Naive thymus-derived CD4-positive, alpha-beta T cell (primary cell): ENCODE measurements around the gene C4orf50. TPM values are rescaled to one million over a fixed set of nuclear protein-coding genes. Genes with fewer than 3 reads are reported as not detected.

ENCODE experiments used
- ATAC-seq: fragments of 150-1000 bp; cut with Tn5 transposase; 2 replicates; pipeline ENCODE4 v1.10.0; 2021; ENCODE audit warnings: mild to moderate bottlenecking, moderate library complexity
- CTCF ChIA-PET: fragments of 350-600 bp; sonication (Branson Sonifier 250); formaldehyde crosslinking; loops from one replicate; lab custom pipeline; 2021; ENCODE audit warnings: antibody characterized with exemption; lab: Charles Lee
- POLR2A ChIA-PET: fragments of 350-600 bp; sonication (Branson Sonifier 250); formaldehyde crosslinking; loops from one replicate; lab custom pipeline; 2021; ENCODE audit warnings: antibody characterized with exemption, inconsistent platforms; lab: Charles Lee
- DNase-seq, 9 donors: peaks; one replicate each; pipeline versions ENCODE4 v3.0.0 to v3.0.0-alpha.2; 2020 to 2022; ENCODE audit warnings: mixed read lengths in 1 of 9
- H3K27ac ChIP-seq: one replicate; pipeline ENCODE4 v1.7.0; 2013; ENCODE audit warnings: mild to moderate bottlenecking, low read depth, low read length, moderate library complexity
- H3K27me3 ChIP-seq, 2 donors: one replicate each; pipeline ENCODE4 v1.7.0; 2013; ENCODE audit warnings: low read length in 2 of 2, mild to moderate bottlenecking in 2 of 2, moderate library complexity in 2 of 2; ENCODE audit not compliant: control insufficient read depth in 2 of 2, insufficient read depth in 2 of 2
- H3K36me3 ChIP-seq, 3 experiments: 1 replicate in 2 of 3; 2 replicates in 1 of 3; pipeline ENCODE4 v1.7.0; 2013; ENCODE audit warnings: low read length in 3 of 3, mild to moderate bottlenecking in 3 of 3, moderate library complexity in 1 of 3; ENCODE audit not compliant: insufficient read depth in 3 of 3, control insufficient read depth in 2 of 3
- H3K4me1 ChIP-seq, 2 donors: one replicate each; pipeline ENCODE4 v1.7.0; 2013; ENCODE audit warnings: low read length in 2 of 2, mild to moderate bottlenecking in 2 of 2, moderate library complexity in 1 of 2; ENCODE audit not compliant: control insufficient read depth in 2 of 2, insufficient read depth in 2 of 2
- H3K4me3 ChIP-seq: 2 replicates; pipeline ENCODE4 v1.7.0; 2013; ENCODE audit warnings: mild to moderate bottlenecking, low read length
- H3K9me3 ChIP-seq, 3 experiments: 1 replicate in 2 of 3; 2 replicates in 1 of 3; pipeline ENCODE4 v1.7.0; 2013; ENCODE audit warnings: low read length in 3 of 3; ENCODE audit not compliant: control insufficient read depth in 2 of 3
- H3K27ac Mint-ChIP-seq, 9 donors: one replicate each; pipeline ENCODE4 v1.8.0; 2020 to 2022; ENCODE audit warnings: mixed read lengths in 9 of 9, mild to moderate bottlenecking in 8 of 9, moderate library complexity in 5 of 9, inconsistent platforms in 2 of 9
- H3K27me3 Mint-ChIP-seq, 5 donors: one replicate each; pipeline ENCODE4 v1.8.0; 2021 to 2022; ENCODE audit warnings: mixed read lengths in 5 of 5, mild to moderate bottlenecking in 1 of 5
- H3K36me3 Mint-ChIP-seq, 5 donors: one replicate each; pipeline ENCODE4 v1.8.0; 2020 to 2022; ENCODE audit warnings: mixed read lengths in 5 of 5, mild to moderate bottlenecking in 3 of 5, inconsistent platforms in 1 of 5
- H3K4me1 Mint-ChIP-seq, 7 donors: one replicate each; pipeline ENCODE4 v1.8.0; 2020 to 2022; ENCODE audit warnings: mixed read lengths in 7 of 7, mild to moderate bottlenecking in 3 of 7, inconsistent platforms in 1 of 7
- H3K4me3 Mint-ChIP-seq, 10 donors: one replicate each; pipeline ENCODE4 v1.8.0; 2020 to 2022; ENCODE audit warnings: mild to moderate bottlenecking in 10 of 10, mixed read lengths in 10 of 10, moderate library complexity in 6 of 10, inconsistent platforms in 2 of 10
- H3K9me3 Mint-ChIP-seq, 11 donors: one replicate each; pipeline ENCODE4 v1.8.0; 2020 to 2022; ENCODE audit warnings: mixed read lengths in 11 of 11, mild to moderate bottlenecking in 4 of 11, inconsistent platforms in 1 of 11, moderate library complexity in 1 of 11
- intact Hi-C, 2 donors: fragments of 100-400 bp; cut with micrococcal nuclease; formaldehyde crosslinking; loops; one replicate each; pipeline ENCODE4 v1.15.1; 2023
- polyA plus RNA-seq, 2 donors: library from polyadenylated mRNA; unstranded; fragments of 300-500 nt; fragmentation: Illumina TruSeq; gene quantifications; one replicate each; pipeline ENCODE4 v1.2.3, GENCODE V29; 2021
- total RNA-seq, 6 experiments: library from RNA in 5 of 6; stranded (reverse) in 5 of 6; gene quantifications; 1 replicate in 5 of 6; 2 replicates in 1 of 6; pipeline ENCODE4 v1.2.3 and lab custom pipeline; 2021 to 2026

The C4orf50 gene
- total and polyA plus RNA-seq, 7 experiments from 2014 or later, result 0.08 to 0.87 (median 0.54) TPM; not detected in 4

GRCh38 chr4:5940470-5941203 is 77.6 kb downstream of the C4orf50 start:
- H3K36me3 ChIP-seq, result no peaks in the 10 kb centered on the region
- no peaks in the 10 kb centered on the region for H3K4me1 ChIP-seq
- ATAC-seq (no peak), DNase-seq (no peak)
- H3K27ac ChIP-seq, result no peak overlapping the region
- POLR2A ChIA-PET, result no interaction called here
- Mint-ChIP-seq H3K4me1 (peaks cover 0 to 13% (median 0%) of the 10 kb centered on the region in 7 donors), H3K9me3 (peaks cover 0 to 6% (median 3%) of the 10 kb centered on the region in 11 donors), H3K27me3 (peaks cover 0 to 11% (median 7%) of the 10 kb centered on the region in 5 donors), H3K27ac (no peak overlapping the region), H3K4me3 (no peak overlapping the region), H3K36me3 (no peaks in the 10 kb centered on the region)
- CTCF ChIA-PET, result no interaction called here
- no peaks in the 10 kb centered on the region for H3K9me3 ChIP-seq
- H3K27me3 ChIP-seq, result no peaks in the 10 kb centered on the region
- intact Hi-C loops, result no loop called here
- no peak overlapping the region for H3K4me3 ChIP-seq

DNA sequence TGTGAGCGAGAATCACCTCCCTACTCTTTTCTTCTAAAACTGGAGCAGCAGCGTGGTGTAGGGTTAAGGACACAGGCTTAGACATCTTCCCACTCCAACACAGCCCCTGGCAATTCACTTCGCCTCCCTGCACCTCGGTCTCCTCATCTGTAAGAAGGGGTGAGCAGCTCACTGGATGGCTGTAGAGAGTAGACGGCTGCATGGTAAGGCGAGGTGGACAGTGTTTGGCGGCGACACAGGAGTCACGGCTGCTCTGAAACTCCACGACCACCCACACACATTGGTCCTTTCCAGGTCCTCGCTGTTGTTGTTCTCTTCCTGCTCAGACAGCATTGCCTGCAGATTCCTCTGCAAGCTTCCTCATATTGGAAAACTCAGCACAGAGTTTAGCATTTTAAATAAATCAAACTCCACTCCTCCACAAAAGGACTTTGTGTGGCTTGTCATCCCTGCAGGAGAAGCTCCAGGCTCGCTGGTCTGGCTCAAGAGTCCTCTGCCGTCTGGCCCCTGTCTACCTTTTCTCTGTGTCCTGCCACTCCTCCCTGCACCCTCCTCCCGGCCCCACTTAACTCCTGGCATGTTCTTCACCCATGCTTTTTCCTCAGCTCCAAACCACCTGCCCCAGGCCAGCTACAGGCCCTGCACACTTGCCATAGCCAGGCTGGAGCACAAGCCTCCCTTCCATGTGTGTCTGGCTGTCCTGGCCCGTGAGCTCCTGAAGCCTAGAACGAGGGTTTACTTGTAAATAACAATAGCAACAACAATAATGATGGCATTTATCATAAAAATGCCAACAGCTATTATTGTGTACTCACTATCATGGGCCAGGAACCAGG is 84.0 kb downstream of the C4orf50 start:
- Histone ChIP-seq H3K9me3 (no peaks in the 10 kb centered on the region), H3K4me3 (no peak overlapping the region), H3K4me1 (no peaks in the 10 kb centered on the region), H3K36me3 (no peaks in the 10 kb centered on the region), H3K27ac (no peak overlapping the region), H3K27me3 (no peaks in the 10 kb centered on the region)
- ChIA-PET POLR2A (no interaction called here), CTCF (no interaction called here)
- intact Hi-C loops, result no loop called here
- Mint-ChIP-seq H3K27ac (no peak overlapping the region), H3K36me3 (no peaks in the 10 kb centered on the region), H3K27me3 (peaks cover 2 to 24% (median 14%) of the 10 kb centered on the region in 5 donors), H3K4me1 (peaks cover 0 to 4% (median 0%) of the 10 kb centered on the region in 7 donors), H3K4me3 (no peak overlapping the region), H3K9me3 (peaks cover 0 to 5% (median 0%) of the 10 kb centered on the region in 11 donors)
- DNase-seq, result no peak
- ATAC-seq, result no peak

- Mint-ChIP-seq H3K4me1 (peaks cover 0 to 4% (median 0%) of the 10 kb centered on the region in 7 donors), H3K9me3 (peaks cover 0 to 5% (median 0%) of the 10 kb centered on the region in 11 donors), H3K27ac (no peak overlapping the region), H3K4me3 (no peak overlapping the region), H3K27me3 (peaks cover 2 to 26% (median 14%) of the 10 kb centered on the region in 5 donors), H3K36me3 (no peaks in the 10 kb centered on the region)
- no peak overlapping the region for H3K27ac ChIP-seq
- H3K9me3 ChIP-seq, result no peaks in the 10 kb centered on the region
- intact Hi-C loops, result no loop called here
- no peak for DNase-seq
- ChIA-PET CTCF (no interaction called here), POLR2A (no interaction called here)
- ATAC-seq, result no peak
- no peak overlapping the region for H3K4me3 ChIP-seq
- no peaks in the 10 kb centered on the region for H3K36me3 ChIP-seq
- H3K4me1 ChIP-seq, result no peaks in the 10 kb centered on the region
- no peaks in the 10 kb centered on the region for H3K27me3 ChIP-seq
Measured at GRCh38 chr4:5933116-5933515, 85.1 kb downstream of the C4orf50 start.

DNA sequence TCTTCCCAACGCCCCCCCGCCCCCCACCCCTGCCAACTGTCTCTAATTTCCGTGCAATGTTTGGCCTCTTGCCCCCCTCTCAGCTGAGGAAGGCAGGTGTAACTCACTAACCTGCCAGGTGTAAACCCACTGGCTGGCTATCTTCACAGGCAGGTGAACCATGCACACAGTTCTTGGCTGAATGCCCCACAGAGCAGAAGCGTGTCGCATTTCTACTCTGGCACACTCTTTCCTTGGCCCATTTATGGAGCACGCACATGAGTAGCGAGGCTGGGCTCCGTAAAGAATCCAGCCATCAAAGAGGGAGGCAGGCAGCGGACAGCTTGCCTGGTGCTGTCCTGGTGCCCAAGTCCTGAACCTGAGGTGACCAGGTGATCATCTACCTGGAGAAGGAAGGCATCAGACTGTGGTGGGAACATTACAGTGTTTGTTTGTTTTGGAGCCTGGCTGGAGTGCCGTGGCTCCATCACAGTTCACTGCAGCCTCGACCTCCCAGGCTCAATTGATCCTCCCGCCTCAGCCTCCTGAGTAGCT is 86.1 kb downstream of the C4orf50 start:
- no peaks in the 10 kb centered on the region for H3K4me1 ChIP-seq
- intact Hi-C loops, result no loop called here
- ChIA-PET POLR2A (no interaction called here), CTCF (no interaction called here)
- Mint-ChIP-seq H3K4me3 (no peak overlapping the region), H3K36me3 (no peaks in the 10 kb centered on the region), H3K4me1 (peaks cover 0 to 5% (median 0%) of the 10 kb centered on the region in 7 donors), H3K27ac (peak overlapping the region in 1 of 9 donors; percentile 42), H3K9me3 (peaks cover 0 to 8% (median 0%) of the 10 kb centered on the region in 11 donors), H3K27me3 (peaks cover 2 to 31% (median 17%) of the 10 kb centered on the region in 5 donors)
- H3K27me3 ChIP-seq, result no peaks in the 10 kb centered on the region
- DNase-seq (no peak), ATAC-seq (no peak)
- H3K36me3 ChIP-seq, result no peaks in the 10 kb centered on the region
- peaks cover 0 to 2% (median 0%) of the 10 kb centered on the region in 3 experiments for H3K9me3 ChIP-seq
- H3K27ac ChIP-seq, result no peak overlapping the region
- no peak overlapping the region for H3K4me3 ChIP-seq

GRCh38 chr4:5931526-5931925 is 86.7 kb downstream of the C4orf50 start:
- no peak for DNase-seq
- Histone ChIP-seq H3K4me1 (no peaks in the 10 kb centered on the region), H3K27me3 (no peaks in the 10 kb centered on the region), H3K4me3 (no peak overlapping the region), H3K27ac (no peak overlapping the region), H3K36me3 (no peaks in the 10 kb centered on the region), H3K9me3 (peaks cover 0 to 3% (median 0%) of the 10 kb centered on the region in 3 experiments)
- no peak for ATAC-seq
- Mint-ChIP-seq H3K27me3 (peaks cover 2 to 31% (median 17%) of the 10 kb centered on the region in 5 donors), H3K4me3 (no peak overlapping the region), H3K9me3 (peaks cover 0 to 8% (median 0%) of the 10 kb centered on the region in 11 donors), H3K4me1 (peaks cover 0 to 3% (median 0%) of the 10 kb centered on the region in 7 donors), H3K27ac (no peak overlapping the region), H3K36me3 (no peaks in the 10 kb centered on the region)
- intact Hi-C loops, result no loop called here
- POLR2A ChIA-PET, result no interaction called here
- CTCF ChIA-PET, result no interaction called here

GRCh38 chr4:5930876-5931275 is 87.4 kb downstream of the C4orf50 start:
- H3K27ac Mint-ChIP-seq, result no peak overlapping the region
- H3K27me3 ChIP-seq, result no peaks in the 10 kb centered on the region

More at GRCh38 chr4:5930876-5931275, 87.4 kb downstream of the C4orf50 start:
- H3K36me3 Mint-ChIP-seq, result no peaks in the 10 kb centered on the region
- no peaks in the 10 kb centered on the region for H3K4me1 ChIP-seq
- peaks cover 0 to 31% (median 17%) of the 10 kb centered on the region in 5 donors for H3K27me3 Mint-ChIP-seq
- peaks cover 0 to 8% (median 0%) of the 10 kb centered on the region in 11 donors for H3K9me3 Mint-ChIP-seq
- no peaks in the 10 kb centered on the region for H3K36me3 ChIP-seq
- H3K9me3 ChIP-seq, result peaks cover 0 to 3% (median 0%) of the 10 kb centered on the region in 3 experiments
- intact Hi-C loops, result no loop called here
- CTCF ChIA-PET, result no interaction called here
- no peak overlapping the region for H3K27ac ChIP-seq
- no peak overlapping the region for H3K4me3 ChIP-seq
- peaks cover 0 to 1% (median 0%) of the 10 kb centered on the region in 7 donors for H3K4me1 Mint-ChIP-seq
- POLR2A ChIA-PET, result no interaction called here
- DNase-seq, result no peak
- ATAC-seq, result no peak
- no peak overlapping the region for H3K4me3 Mint-ChIP-seq
